ENCODE data around the gene CDC45. TPM values are rescaled to one million over a fixed set of nuclear protein-coding genes. Genes with fewer than 3 reads are reported as not detected.

Gene CDC45
- total RNA-seq, 2 experiments from 2014 or later, result 110 to 114 TPM

DNA sequence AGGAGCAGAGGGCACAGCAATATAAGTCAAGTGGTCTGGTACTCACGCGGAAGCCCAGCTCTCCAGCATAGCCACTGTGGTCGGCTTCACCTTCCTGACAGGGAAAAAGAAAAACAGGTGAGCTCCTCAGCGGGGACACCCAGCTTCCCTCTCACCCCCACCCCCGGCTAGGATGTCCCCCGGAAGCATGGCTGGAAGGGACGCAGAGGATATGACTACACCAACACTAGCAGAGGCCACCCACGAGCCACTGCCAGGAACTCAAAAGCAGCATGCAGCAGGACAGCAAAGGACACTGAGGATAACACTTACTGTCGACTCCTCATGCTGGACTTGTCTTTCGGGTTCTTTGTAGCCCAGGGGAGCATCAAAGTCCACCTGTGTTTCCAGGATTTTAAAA is 23.2 kb upstream of the CDC45 start:
- DNase-seq, result no peak
- H3K27ac Mint-ChIP-seq, result no peak overlapping the region
- H3K36me3 Mint-ChIP-seq, result peaks cover 25% of the 10 kb centered on the region
- no peak overlapping the region for H3K4me3 Mint-ChIP-seq
- no peaks in the 10 kb centered on the region for H3K27me3 Mint-ChIP-seq
- H3K4me1 Mint-ChIP-seq, result peaks cover 11% of the 10 kb centered on the region
- H3K9me3 Mint-ChIP-seq, result no peaks in the 10 kb centered on the region

DNA sequence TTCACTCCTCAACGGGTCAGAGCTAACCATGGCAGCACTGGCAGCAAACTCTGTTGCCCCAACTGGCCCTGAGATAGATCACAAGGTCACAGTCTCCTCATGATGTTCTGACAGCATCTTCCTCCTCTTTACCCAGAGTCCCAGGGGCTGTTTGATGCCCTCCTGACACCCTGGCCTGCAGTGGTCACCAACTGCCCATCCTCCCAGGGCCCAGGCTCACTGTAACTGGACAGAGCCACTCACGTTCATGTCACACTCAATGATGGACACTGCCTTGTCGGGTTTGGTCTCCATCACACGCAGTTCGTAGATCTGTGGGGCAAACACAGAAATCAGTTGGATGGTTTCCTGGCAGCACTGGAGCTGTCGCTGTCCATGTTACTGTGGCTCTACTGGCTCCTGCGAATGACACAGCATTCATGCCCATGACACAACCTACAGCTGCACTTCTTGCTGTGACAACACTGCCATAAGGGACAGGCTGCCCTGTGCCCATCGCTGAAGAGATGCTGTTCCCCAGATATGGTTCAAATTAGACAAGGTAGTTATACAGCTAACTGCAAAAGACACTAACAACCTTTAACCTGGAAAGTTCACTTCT is 21.8 kb upstream of the CDC45 start:
- H3K4me1 Mint-ChIP-seq, result peaks cover 11% of the 10 kb centered on the region
- H3K9me3 Mint-ChIP-seq, result no peaks in the 10 kb centered on the region
- H3K27ac Mint-ChIP-seq, result no peak overlapping the region
- H3K4me3 Mint-ChIP-seq, result no peak overlapping the region
- no peak for DNase-seq
- H3K36me3 Mint-ChIP-seq, result peaks cover 23% of the 10 kb centered on the region
- no peaks in the 10 kb centered on the region for H3K27me3 Mint-ChIP-seq

DNA sequence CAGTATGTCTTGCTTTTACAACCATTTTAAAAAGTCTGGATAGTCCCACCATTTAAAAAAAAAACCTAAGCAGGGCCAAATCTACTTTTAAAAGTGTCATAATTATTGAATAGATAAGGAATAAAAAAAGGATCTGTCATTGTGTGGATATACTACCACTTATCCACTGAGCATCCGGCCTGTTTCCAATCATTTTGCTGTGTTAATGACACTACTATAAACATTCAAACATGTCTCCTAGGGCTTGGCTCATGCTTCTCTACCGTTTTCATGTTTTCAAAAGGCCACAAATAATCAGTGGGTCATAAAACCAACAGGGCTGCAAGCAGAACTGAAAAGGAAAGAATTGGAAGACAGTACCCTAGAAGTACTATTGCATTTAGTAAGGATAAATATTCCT is 19.7 kb upstream of the CDC45 start:
- no peaks in the 10 kb centered on the region for H3K27me3 Mint-ChIP-seq
- DNase-seq, result no peak
- no peak overlapping the region for H3K27ac Mint-ChIP-seq
- peaks cover 7% of the 10 kb centered on the region for H3K4me1 Mint-ChIP-seq
- peaks cover 12% of the 10 kb centered on the region for H3K36me3 Mint-ChIP-seq
- H3K9me3 Mint-ChIP-seq, result no peaks in the 10 kb centered on the region
- no peak overlapping the region for H3K4me3 Mint-ChIP-seq

DNA sequence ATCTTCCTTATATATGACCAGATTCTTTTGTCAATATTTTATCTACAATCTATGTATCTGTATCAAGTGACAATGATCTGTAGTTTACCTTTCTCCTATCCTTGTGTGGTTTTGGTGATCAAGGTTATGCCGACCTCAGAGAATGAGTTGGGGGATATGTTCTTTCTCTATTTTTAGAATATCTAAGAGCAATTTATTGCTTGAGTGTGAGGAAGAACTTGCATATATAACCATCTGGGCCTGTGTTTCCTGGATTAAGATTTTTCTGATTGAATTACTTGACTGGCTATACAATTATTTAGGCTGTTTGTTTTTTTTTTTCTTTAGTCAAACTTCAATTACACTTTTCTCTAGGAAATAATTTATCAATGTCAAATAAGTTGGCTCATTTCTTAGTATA is 18.2 kb upstream of the CDC45 start:
- no peak for DNase-seq
- Mint-ChIP-seq H3K9me3 (no peaks in the 10 kb centered on the region), H3K27ac (no peak overlapping the region), H3K4me1 (no peaks in the 10 kb centered on the region), H3K27me3 (no peaks in the 10 kb centered on the region), H3K36me3 (peaks cover 10% of the 10 kb centered on the region), H3K4me3 (no peak overlapping the region)

DNA sequence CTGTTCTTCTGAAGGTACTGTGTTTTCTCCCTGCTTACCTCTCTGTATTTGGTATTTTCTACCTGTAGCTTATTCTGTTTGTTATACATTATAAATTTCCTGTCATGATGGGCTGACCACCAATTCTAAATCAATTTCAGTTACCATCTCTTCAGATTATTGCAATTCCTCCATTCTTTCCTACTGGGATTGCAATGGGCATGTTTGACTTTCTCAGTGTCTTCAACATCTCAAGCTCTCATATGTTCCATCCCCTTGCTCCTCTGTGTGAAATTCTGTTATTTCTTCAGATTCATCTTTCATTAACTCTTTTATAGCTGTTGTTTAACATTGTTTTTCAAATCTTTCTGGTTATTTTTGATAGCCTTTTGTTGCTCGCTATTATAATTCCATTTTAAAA is 16.7 kb upstream of the CDC45 start:
- no peak for DNase-seq
- H3K27ac Mint-ChIP-seq, result no peak overlapping the region
- H3K4me1 Mint-ChIP-seq, result no peaks in the 10 kb centered on the region
- no peak overlapping the region for H3K4me3 Mint-ChIP-seq
- H3K27me3 Mint-ChIP-seq, result no peaks in the 10 kb centered on the region
- peaks cover 13% of the 10 kb centered on the region for H3K36me3 Mint-ChIP-seq
- no peaks in the 10 kb centered on the region for H3K9me3 Mint-ChIP-seq

DNA sequence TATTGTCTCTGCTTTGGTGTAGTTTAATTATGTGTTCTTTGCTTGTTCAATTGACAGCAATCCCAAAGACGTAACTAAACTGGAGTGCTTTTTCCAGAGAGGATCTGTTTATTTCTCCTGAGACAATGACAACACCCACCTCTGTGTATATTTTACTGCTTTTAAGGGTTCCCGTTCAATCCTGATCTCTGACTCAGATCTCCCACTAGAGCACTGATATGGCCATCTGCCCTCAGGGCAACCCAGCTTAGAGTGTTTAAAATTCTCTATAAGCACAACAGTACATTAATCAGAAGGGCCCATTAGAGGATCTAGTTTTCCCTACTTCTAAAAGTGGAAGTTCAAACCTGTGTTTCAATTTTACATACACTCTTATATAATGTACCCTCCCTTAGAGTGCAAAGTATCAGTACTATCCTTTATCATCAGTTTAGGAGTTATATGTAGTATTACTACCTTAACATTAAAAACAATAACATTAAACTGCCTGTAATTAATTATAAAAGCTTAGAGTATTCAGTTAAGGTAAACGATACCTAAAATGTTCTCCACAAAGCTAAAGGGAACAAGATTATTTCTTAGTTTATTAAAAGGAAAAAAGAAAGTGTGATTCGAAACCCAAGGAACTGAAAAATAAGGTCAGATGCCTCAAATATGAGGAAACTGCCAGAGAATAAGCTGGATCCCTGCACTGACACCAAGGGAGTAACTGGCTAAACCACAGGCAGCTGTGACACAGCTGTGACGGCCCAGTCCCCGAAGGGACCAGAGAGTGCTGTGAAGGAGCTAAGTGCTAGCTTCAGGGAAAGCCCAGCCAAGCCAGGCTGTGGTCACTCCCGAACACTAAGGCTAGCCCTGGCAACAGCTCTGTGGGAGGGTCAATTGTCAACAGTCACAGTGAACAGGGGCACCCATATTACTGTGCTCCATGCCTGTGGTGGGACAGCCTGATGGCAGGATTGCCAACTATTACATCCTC is 15.9 kb upstream of the CDC45 start:
- no peak for DNase-seq
- Mint-ChIP-seq H3K27me3 (no peaks in the 10 kb centered on the region), H3K36me3 (peaks cover 14% of the 10 kb centered on the region), H3K4me1 (no peaks in the 10 kb centered on the region), H3K27ac (no peak overlapping the region), H3K4me3 (no peak overlapping the region), H3K9me3 (no peaks in the 10 kb centered on the region)

DNA sequence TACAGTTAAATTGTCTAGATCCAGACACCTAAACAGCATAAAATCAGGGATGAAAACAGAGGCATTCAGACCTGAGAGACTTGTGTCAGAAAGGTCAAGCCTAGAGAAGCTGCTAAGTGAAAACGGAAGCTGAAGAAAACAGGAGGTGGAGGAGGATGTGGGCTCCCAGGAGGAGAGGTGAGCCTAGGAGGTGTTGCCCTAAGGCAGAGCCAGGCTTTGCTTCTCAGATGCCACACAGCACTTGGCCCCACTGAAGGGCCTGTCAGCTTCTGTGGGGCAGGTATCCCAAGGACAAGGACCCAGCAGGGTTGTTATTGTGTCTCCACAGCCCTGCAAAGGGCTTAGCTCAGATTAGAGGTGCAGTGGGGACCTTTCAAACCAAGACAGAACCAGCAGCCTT is 15.2 kb upstream of the CDC45 start:
- DNase-seq, result no peak
- H3K36me3 Mint-ChIP-seq, result peaks cover 14% of the 10 kb centered on the region
- no peaks in the 10 kb centered on the region for H3K9me3 Mint-ChIP-seq
- no peak overlapping the region for H3K4me3 Mint-ChIP-seq
- no peak overlapping the region for H3K27ac Mint-ChIP-seq
- no peaks in the 10 kb centered on the region for H3K4me1 Mint-ChIP-seq
- H3K27me3 Mint-ChIP-seq, result no peaks in the 10 kb centered on the region

DNA sequence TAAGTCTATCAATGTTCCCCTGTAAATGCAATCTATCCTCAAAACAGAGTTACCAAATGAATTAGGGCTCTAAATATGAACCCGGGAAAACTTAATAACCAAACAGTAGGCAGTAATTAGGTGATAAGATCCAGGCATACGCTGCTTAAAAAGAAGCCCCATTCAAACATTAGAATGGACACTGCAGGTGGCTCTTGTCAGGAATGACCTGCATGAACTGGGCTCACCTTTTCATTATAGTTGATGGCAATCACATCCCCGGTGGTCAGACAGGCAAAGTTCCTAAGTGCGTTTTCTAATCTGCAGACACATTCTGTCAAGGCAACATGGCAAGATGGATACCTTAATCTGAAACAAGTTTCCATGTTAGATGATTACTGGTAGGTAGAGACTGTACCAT is 14.7 kb upstream of the CDC45 start:
- H3K9me3 Mint-ChIP-seq, result no peaks in the 10 kb centered on the region
- no peaks in the 10 kb centered on the region for H3K4me1 Mint-ChIP-seq
- no peak for DNase-seq
- H3K27me3 Mint-ChIP-seq, result no peaks in the 10 kb centered on the region
- H3K4me3 Mint-ChIP-seq, result no peak overlapping the region
- H3K27ac Mint-ChIP-seq, result no peak overlapping the region
- H3K36me3 Mint-ChIP-seq, result peaks cover 14% of the 10 kb centered on the region

DNA sequence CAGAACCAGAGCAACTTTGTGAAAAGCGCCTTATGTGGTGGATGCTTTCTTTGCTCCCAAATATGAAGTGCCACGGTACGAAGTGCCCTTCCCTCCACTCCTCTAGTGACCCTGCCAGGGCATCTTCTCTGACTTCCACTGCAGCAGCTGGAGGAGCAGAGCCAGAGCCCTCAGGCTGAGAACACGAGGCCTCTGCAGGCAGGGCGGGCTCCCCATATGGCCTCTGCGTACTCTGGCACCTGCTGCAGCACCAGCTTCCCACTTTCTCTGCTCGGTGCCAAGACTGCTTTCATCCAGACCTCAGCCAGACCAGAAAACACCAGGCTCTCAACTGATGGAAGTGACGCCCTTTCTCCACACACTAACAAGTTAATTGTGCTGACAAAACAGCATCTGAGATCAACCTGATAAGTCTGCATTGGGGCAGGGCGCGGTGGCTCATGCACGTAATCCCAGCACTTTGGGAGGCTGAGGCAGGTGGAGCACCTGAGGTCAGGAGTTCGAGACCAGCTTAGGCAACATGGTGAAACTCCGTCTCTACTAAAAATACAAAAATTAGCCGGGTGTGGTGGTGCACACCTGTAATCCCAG is 13.5 kb upstream of the CDC45 start:
- Mint-ChIP-seq H3K4me1 (no peaks in the 10 kb centered on the region), H3K9me3 (no peaks in the 10 kb centered on the region), H3K4me3 (no peak overlapping the region), H3K36me3 (peaks cover 14% of the 10 kb centered on the region), H3K27ac (no peak overlapping the region), H3K27me3 (no peaks in the 10 kb centered on the region)
- DNase-seq, result no peak

DNA sequence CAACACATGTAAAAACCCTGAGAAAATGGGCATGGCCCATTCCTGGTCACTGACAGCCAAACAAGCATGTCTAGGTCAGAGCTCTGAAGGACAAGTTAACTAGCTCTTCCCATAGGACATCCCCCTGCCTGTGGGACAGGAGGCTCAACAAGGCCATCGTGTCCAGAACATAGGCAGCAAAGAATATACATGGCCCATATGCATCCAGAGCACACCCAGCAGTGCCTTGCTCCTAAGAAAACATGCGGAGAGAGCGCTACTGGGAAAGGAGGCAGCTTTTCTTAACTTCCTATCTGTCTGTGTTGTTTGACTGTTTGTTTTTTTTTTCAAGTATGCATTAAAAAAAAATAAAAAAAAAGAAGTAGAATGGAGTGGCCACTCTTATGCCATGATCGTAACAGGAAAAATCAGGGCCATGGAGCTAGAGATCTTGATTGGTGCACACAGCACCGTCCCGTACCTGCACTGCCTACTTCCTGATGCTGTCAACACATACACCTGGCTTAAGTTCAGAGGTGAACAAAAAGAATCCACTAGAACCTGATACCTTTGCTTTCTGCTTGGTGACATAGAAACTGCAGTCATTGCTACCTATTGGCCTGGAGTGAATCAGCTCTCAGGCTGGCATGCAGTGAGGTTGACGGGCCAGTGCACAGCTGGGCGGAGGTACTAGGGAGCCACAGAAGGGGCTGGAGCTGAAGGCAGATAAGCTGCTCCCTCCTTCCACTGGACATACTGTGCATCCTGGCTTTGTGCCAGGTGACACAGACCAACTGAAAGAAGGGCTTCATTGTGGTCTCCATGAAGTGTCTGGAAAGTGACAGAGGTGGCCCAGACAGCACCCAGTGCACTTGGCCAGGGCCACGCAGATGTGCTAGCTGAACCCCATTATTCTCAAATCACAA is 12.6 kb upstream of the CDC45 start:
- Mint-ChIP-seq H3K27me3 (no peaks in the 10 kb centered on the region), H3K9me3 (no peaks in the 10 kb centered on the region), H3K4me1 (no peaks in the 10 kb centered on the region), H3K4me3 (no peak overlapping the region), H3K36me3 (peaks cover 17% of the 10 kb centered on the region), H3K27ac (no peak overlapping the region)
- no peak for DNase-seq

DNA sequence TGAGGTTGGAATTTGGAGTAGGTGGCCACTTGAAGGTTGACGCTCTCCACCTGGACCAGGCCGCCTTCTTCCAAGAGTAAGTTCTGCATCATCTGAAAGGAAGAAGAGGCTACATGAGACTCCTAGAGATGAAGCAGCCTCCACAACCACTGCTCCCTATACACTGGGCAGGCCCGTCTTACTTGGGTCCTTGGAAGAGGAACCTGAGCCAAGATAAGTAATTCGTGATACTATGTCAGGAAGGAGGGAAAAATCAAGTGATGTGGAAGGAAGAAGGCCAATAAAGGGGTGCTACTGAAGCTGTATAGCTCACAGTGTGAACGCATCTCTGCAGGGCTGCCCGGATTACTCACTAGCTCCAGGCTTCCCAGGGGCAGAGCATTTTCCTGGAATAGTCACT is 11.8 kb upstream of the CDC45 start:
- Mint-ChIP-seq H3K9me3 (no peaks in the 10 kb centered on the region), H3K4me1 (no peaks in the 10 kb centered on the region), H3K4me3 (no peak overlapping the region), H3K27me3 (no peaks in the 10 kb centered on the region), H3K36me3 (peaks cover 14% of the 10 kb centered on the region), H3K27ac (no peak overlapping the region)
- no peak for DNase-seq

DNA sequence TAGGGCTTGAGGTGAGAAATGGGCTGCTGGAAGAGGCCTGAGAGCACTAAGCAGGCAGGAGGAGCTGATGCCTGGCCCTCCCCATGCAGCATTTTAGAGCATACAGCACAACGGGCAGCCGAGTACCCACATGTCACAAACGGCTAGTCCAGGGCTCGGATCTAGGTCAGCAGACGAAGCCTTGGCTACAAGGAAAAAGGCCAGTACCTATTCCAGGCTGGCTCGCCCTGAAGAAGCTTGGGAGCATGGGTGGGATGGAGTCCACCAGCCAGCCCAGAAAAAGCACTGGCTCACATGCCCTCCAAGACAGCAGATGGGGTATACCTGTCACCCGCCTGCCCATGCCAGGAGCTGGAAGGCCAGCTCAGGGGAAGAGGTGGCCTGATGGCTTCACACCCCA is 10.3 kb upstream of the CDC45 start:
- Mint-ChIP-seq H3K4me1 (peaks cover 3% of the 10 kb centered on the region), H3K27ac (no peak overlapping the region), H3K4me3 (no peak overlapping the region), H3K9me3 (no peaks in the 10 kb centered on the region), H3K36me3 (peaks cover 21% of the 10 kb centered on the region), H3K27me3 (no peaks in the 10 kb centered on the region)
- no peak for DNase-seq

DNA sequence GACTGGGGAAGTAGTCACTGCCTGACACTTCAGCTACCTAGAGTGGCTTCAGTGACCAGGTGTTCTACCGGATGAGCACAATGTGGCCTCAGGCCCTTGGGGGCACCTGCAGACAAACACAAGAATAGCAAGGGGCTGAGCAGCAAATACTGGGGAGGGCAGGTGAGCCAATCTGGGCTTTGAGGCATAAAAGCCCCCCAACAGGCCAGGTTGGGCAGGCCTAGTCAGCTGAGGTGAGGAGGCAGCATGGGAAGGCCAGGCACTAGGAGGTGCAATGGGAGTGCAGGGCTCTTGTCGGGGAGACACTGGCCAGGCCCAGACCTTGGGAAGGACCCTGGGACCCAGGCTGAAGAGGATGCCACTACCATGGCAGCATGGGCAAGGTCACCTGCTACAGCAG is 9.7 kb upstream of the CDC45 start:
- Mint-ChIP-seq H3K27ac (no peak overlapping the region), H3K36me3 (peaks cover 21% of the 10 kb centered on the region), H3K9me3 (no peaks in the 10 kb centered on the region), H3K4me1 (peaks cover 3% of the 10 kb centered on the region), H3K4me3 (no peak overlapping the region), H3K27me3 (no peaks in the 10 kb centered on the region)
- DNase-seq, result no peak

DNA sequence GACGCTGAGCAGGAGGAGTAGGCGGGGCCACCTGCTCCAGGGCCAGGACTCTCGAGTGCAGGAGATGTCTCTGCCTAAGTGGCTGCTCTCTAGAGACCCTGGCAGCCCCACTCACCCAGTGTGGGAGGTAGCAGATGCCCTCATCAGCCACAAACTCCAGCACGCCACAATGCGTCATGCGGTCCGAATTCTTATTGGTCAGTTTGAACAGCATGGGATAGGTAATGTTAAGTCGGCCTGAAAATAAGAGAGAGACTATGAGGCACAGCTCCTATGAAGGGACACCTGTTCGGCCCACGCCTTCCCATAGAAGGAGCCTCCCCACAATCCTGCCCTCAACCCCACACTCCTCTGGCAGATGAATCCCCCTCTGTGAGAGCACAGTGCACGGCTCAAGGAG is 8.1 kb upstream of the CDC45 start:
- Mint-ChIP-seq H3K27ac (no peak overlapping the region), H3K27me3 (no peaks in the 10 kb centered on the region), H3K9me3 (no peaks in the 10 kb centered on the region), H3K36me3 (peaks cover 16% of the 10 kb centered on the region), H3K4me3 (no peak overlapping the region), H3K4me1 (peaks cover 11% of the 10 kb centered on the region)
- no peak for DNase-seq

DNA sequence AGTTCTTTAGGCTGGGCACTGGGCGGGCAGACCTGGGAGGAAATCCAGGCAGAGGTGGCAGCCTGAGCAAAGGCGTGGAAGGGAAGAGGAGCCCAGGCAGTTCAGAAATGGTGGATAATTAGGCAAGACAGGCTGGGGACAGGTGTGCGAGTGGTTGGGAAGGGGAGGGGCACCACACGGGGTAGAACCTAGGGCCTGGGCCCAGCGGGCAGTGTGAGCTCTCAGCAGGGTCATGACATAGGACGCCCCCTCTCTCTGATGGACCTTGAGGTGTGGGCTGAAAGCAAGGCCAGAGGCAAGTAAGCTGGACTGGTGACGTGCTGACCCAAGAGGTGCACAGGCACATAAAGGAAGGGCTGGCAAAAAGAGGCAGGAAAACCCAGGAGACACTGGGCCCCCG is 7.5 kb upstream of the CDC45 start:
- no peak for DNase-seq
- H3K4me1 Mint-ChIP-seq, result peaks cover 14% of the 10 kb centered on the region
- H3K27ac Mint-ChIP-seq, result no peak overlapping the region
- no peaks in the 10 kb centered on the region for H3K9me3 Mint-ChIP-seq
- peaks cover 16% of the 10 kb centered on the region for H3K36me3 Mint-ChIP-seq
- no peaks in the 10 kb centered on the region for H3K27me3 Mint-ChIP-seq
- H3K4me3 Mint-ChIP-seq, result no peak overlapping the region

Data from activated naive CD8-positive, alpha-beta T cell treated with anti-CD3 and anti-CD28 coated beads for 36 hours (primary cell).